GM12878 (cell line): ENCODE measurements around the gene ASTN1. TPM values are rescaled to one million over a fixed set of nuclear protein-coding genes. Genes with fewer than 3 reads are reported as not detected.

Source experiments
- ATAC-seq: fragments of 200-7000 bp; cut with Tn5 transposase; 3 replicates; pipeline ENCODE4 v1.9.1; 2020; ENCODE audit warnings: mild to moderate bottlenecking, moderate library complexity
- BruUV-seq: library from RNA; stranded (reverse); fragments of 400-500 nt; replicated peaks from 2 replicates; lab custom pipeline; 2021; lab: Mats Ljungman, UMichigan
- CTCF ChIA-PET: fragments of 300-600 bp; sonication (Branson Sonifier 250); formaldehyde crosslinking; extraction: SDS; loops from one replicate; lab custom pipeline; 2021; ENCODE audit warnings: inconsistent platforms; lab: Yijun Ruan, JAX
- POLR2A ChIA-PET: fragments of 350-600 bp; formaldehyde crosslinking; extraction: SDS; loops from one replicate; lab custom pipeline; 2021; ENCODE audit warnings: inconsistent platforms; lab: Charles Lee
- RAD21 ChIA-PET: fragments of 300-600 bp; sonication (Branson Sonifier 250); formaldehyde crosslinking; loops from one replicate; lab custom pipeline; 2023; ENCODE audit warnings: antibody characterized with exemption; ENCODE audit not compliant: unreplicated experiment; lab: Charles Lee
- SMC1A ChIA-PET: fragments of 300-600 bp; sonication (Branson Sonifier 250); formaldehyde crosslinking; loops from one replicate; lab custom pipeline; 2023; ENCODE audit not compliant: unreplicated experiment, uncharacterized antibody; lab: Charles Lee
- DNase-seq: peaks from one replicate; pipeline ENCODE4 v3.0.0-alpha.2; 2011; ENCODE audit warnings: low read depth, low spot score
- FAIRE-seq: peaks from 3 replicates; lab custom pipeline; 2011; peaks lifted over from hg19 to GRCh38; lab: Jason Lieb, UNC
- H2AFZ ChIP-seq: 2 replicates; pipeline ENCODE4 v1.6.0; 2011; ENCODE audit warnings: low read depth, low read length, control low read depth; ENCODE audit not compliant: control insufficient read depth
- H3K27ac ChIP-seq: 2 replicates; pipeline ENCODE4 v1.5.1; 2011; ENCODE audit warnings: control low read depth; ENCODE audit not compliant: control insufficient read depth, insufficient read depth
- H3K27me3 ChIP-seq, 2 experiments: replicated peaks in 1 of 2; 2 replicates each; pipeline versions ENCODE4 v1.6.0 to v1.6.1; 2011; ENCODE audit warnings: low read length in 1 of 2; ENCODE audit not compliant: control insufficient read depth in 2 of 2, insufficient read depth in 2 of 2
- H3K36me3 ChIP-seq, 2 experiments: 2 replicates each; pipeline ENCODE4 v1.5.1; 2011; ENCODE audit warnings: low read length in 1 of 2; ENCODE audit not compliant: control insufficient read depth in 2 of 2, insufficient read depth in 2 of 2
- H3K4me1 ChIP-seq: 2 replicates; pipeline ENCODE4 v1.6.1; 2011; ENCODE audit warnings: mild to moderate bottlenecking, low read length, moderate library complexity, mixed read lengths; ENCODE audit not compliant: control insufficient read depth, insufficient read depth
- H3K4me2 ChIP-seq: 2 replicates; pipeline ENCODE4 v1.6.0; 2011; ENCODE audit warnings: control low read depth; ENCODE audit not compliant: control insufficient read depth, insufficient read depth
- H3K4me3 ChIP-seq: fragments of 200-600 bp; sonication (generic); 2 replicates; pipeline ENCODE4 v1.5.1; 2016
- H3K79me2 ChIP-seq: 2 replicates; pipeline ENCODE4 v1.6.0; 2011; ENCODE audit warnings: low read length; ENCODE audit not compliant: control insufficient read depth, insufficient read depth
- H3K9ac ChIP-seq: 2 replicates; pipeline ENCODE4 v1.8.0; 2011; ENCODE audit warnings: low read length, control low read depth, mixed read lengths; ENCODE audit not compliant: control insufficient read depth, insufficient read depth
- H3K9me3 ChIP-seq: replicated peaks from 3 replicates; pipeline ENCODE4 v1.5.1; 2011; ENCODE audit warnings: mild to moderate bottlenecking, low read length; ENCODE audit not compliant: control insufficient read depth, insufficient read depth
- H4K20me1 ChIP-seq: 2 replicates; pipeline ENCODE4 v1.6.0; 2011; ENCODE audit not compliant: control insufficient read depth, insufficient read depth
- EGR1 ChIP-seq, 2 experiments: IDR thresholded peaks; 1 replicate in 1 of 2; 2 replicates in 1 of 2; pipeline ENCODE4 v1.6.1; 2011 to 2012; ENCODE audit warnings: low read depth in 2 of 2, low read length in 2 of 2, borderline replicate concordance in 1 of 2, mild to moderate bottlenecking in 1 of 2, moderate library complexity in 1 of 2
- IKZF1 ChIP-seq: fragments of 450-650 bp; conservative IDR thresholded peaks from 2 replicates; pipeline ENCODE4 v1.6.1; 2017; ENCODE audit warnings: antibody characterized with exemption, mild to moderate bottlenecking
- MYC ChIP-seq: IDR thresholded peaks from 2 replicates; pipeline ENCODE4 v1.6.1; 2011; ENCODE audit warnings: mild to moderate bottlenecking, low read length, moderate library complexity, inconsistent platforms; ENCODE audit not compliant: insufficient read depth, insufficient replicate concordance, insufficient read length, severe bottlenecking
- NFXL1 ChIP-seq: fragments of 450-650 bp; IDR thresholded peaks from 2 replicates; pipeline ENCODE4 v1.6.1; 2017; ENCODE audit warnings: antibody characterized with exemption, mild to moderate bottlenecking, borderline replicate concordance
- NRF1 ChIP-seq: conservative IDR thresholded peaks from 2 replicates; pipeline ENCODE4 v1.6.1; 2011; ENCODE audit warnings: mild to moderate bottlenecking, low read depth, low read length, improper control_type of control experiment
- PAX8 ChIP-seq: fragments of 450-650 bp; IDR thresholded peaks from 2 replicates; pipeline ENCODE4 v1.6.1; 2017; ENCODE audit warnings: mild to moderate bottlenecking, moderate library complexity
- RAD21 ChIP-seq: IDR thresholded peaks from 2 replicates; pipeline ENCODE4 v1.6.1; 2011; ENCODE audit warnings: mild to moderate bottlenecking, low read depth, low read length, moderate library complexity; ENCODE audit not compliant: insufficient read depth
- SIX5 ChIP-seq: IDR thresholded peaks from 2 replicates; pipeline ENCODE4 v1.6.1; 2011; ENCODE audit warnings: mild to moderate bottlenecking, low read depth, low read length, moderate library complexity; ENCODE audit not compliant: severe bottlenecking
- SMC3 ChIP-seq: IDR thresholded peaks from 2 replicates; pipeline ENCODE4 v1.6.1; 2011; ENCODE audit warnings: low read length, improper control_type of control experiment, borderline replicate concordance
- WGBS: methylation state at CpG from one replicate; pipeline ENCODE4 v1.1.6; 2016; ENCODE audit warnings: low lambda C conversion rate; ENCODE audit not compliant: insufficient replicate concordance, insufficient coverage; ENCODE audit errors: missing lambda C conversion rate; 5-methylcytosine and 5-hydroxymethylcytosine counted together
- in situ Hi-C: fragments of 300-500 bp; cut with MboI; formaldehyde crosslinking; loops from 9 replicates; pipeline ENCODE4 v1.14.3; 2018; ENCODE audit warnings: mixed read lengths
- intact Hi-C: fragments of 100-400 bp; cut with micrococcal nuclease; formaldehyde crosslinking; loops from one replicate; pipeline ENCODE4 v1.14.2; 2022; ENCODE audit not compliant: unreplicated experiment
- polyA plus RNA-seq, 11 experiments: library from polyadenylated mRNA; depleted of rRNA in 4 of 11; unstranded in 6 of 11; stranded (reverse) in 5 of 11; fragments of >200 nt; fragmentation: Nextera tagmentation in 4 of 11; fragmentation: Illumina TruSeq in 1 of 11; extraction: Ambion mirVana in 4 of 11; extraction: Trizol in 1 of 11; gene quantifications; 1 replicate in 1 of 11; 2 replicates in 10 of 11; pipeline versions ENCODE4 v1.2.1 to v1.2.3, GENCODE V29; 2011 to 2016; ENCODE audit warnings: inconsistent platforms in 2 of 11, missing spikeins in 2 of 11, low read depth in 1 of 11
- total RNA-seq, 4 experiments: library from RNA; depleted of rRNA in 3 of 4; stranded (reverse); fragments of >200 nt in 3 of 4; fragmentation: Illumina TruSeq in 1 of 4; extraction: Trizol in 1 of 4; gene quantifications; 2 replicates each; pipeline versions ENCODE4 v1.2.1 to v1.2.3, GENCODE V29; 2013 to 2021
- TF ChIP-seq, protein P1 (sequence below): fragments of 450-650 bp; conservative IDR thresholded peaks from 2 replicates; pipeline ENCODE4 v1.6.1; 2017; ENCODE audit warnings: mild to moderate bottlenecking, moderate library complexity
- TF ChIP-seq, protein P2 (sequence below), 3 experiments: IDR thresholded peaks in 2 of 3; conservative IDR thresholded peaks in 1 of 3; 2 replicates each; pipeline ENCODE4 v1.5.1; 2011; ENCODE audit warnings: low read depth in 3 of 3, low read length in 3 of 3, mild to moderate bottlenecking in 3 of 3, control low read depth in 2 of 3, moderate library complexity in 2 of 3, inconsistent platforms in 1 of 3, mixed read lengths in 1 of 3; ENCODE audit not compliant: control insufficient read depth in 2 of 3, insufficient read depth in 1 of 3; ENCODE audit errors: extremely low read depth in 1 of 3
- TF ChIP-seq, protein P3 (sequence below): fragments of 450-650 bp; IDR thresholded peaks from 2 replicates; pipeline ENCODE4 v1.6.1; 2017; ENCODE audit warnings: borderline replicate concordance

ASTN1 gene
- total and polyA plus RNA-seq, 10 of the 15 experiments (the other 5 are each of a cell fraction or from before 2014, with no cell fraction given): 0.04 TPM; not detected in 9

DNA sequence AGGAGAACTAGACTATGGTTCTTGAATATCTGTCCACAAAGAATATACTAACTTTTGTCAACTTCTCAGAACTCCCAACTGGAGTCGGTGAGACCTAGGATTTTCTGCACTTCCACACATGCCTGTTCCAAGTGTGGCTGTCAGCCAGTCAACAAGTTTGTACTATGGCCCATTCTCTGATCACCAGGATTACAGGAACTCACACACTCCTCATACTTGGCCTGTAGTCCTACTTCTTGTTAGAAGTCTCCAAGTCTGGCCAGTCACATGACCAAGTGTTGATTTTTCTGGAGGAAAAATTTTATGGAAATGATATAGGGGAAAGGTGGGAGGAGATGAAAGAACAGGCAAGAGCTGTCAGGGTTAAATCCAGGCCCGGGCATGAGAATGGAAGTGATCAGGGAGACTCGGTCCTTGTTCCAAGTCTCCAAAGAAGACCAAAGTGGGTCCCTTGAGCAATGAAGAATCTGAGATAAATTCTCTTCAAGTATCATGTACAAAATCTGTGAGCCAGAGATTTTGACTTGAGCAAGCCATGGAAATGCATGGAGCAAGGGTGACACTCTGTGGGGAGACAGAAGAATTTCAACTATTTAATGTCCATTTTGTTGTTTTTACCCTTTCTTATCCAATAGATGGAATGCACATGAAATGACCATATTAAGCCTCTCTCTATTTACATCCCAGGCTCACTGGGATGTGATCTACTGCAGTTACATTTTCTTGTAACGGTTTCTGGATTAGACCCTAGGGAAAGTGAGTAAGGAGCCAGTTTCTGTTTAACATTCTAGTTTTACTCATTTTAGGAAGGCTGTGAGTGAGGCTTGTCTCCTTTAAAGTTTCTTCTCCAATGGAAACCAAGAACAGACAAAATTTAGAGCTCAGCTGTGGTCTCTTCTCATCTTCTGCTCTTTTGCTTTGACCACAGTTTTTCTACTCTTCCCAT lies 320.9 kb downstream of the ASTN1 start:
- Histone ChIP-seq H3K4me3 (no peak overlapping the region), H3K27me3 (0 out of 4 replicates have a peak, but pooled peaks cover 0 to 2% of the 10 kb centered on the region in 2 experiments), H3K9ac (no peak overlapping the region), H3K9me3 (no peaks in the 10 kb centered on the region), H4K20me1 (no peaks in the 10 kb centered on the region), H3K4me1 (no peaks in the 10 kb centered on the region), H2AFZ (no peak overlapping the region), H3K79me2 (no peaks in the 10 kb centered on the region), H3K4me2 (no peak overlapping the region), H3K36me3 (no peaks in the 10 kb centered on the region), H3K27ac (no peak overlapping the region)
- in situ Hi-C loops (no loop called here), intact Hi-C loops (loop anchor here (1.0 to 2.0 kb wide), 2 partner anchors 283 to 468 kb away; no protein-coding TSS in a partner anchor)
- 15% methylated on average over 4 of the region's 4 CpGs for WGBS
- DNase-seq (no peak), ATAC-seq (no peak), FAIRE-seq (no peak)
- ChIA-PET POLR2A (no interaction called here), SMC1A (interaction anchor here (1.5 kb wide), 1 partner anchor 284 kb away, joined by 3 read pairs; no protein-coding TSS in a partner anchor), RAD21 (interaction anchor here (0.8 kb wide), 1 partner anchor 283 kb away, joined by 4 read pairs; no protein-coding TSS in a partner anchor), CTCF (no interaction called here)
- BruUV-seq: no TSS peak
- TF ChIP-seq, protein P1, sequence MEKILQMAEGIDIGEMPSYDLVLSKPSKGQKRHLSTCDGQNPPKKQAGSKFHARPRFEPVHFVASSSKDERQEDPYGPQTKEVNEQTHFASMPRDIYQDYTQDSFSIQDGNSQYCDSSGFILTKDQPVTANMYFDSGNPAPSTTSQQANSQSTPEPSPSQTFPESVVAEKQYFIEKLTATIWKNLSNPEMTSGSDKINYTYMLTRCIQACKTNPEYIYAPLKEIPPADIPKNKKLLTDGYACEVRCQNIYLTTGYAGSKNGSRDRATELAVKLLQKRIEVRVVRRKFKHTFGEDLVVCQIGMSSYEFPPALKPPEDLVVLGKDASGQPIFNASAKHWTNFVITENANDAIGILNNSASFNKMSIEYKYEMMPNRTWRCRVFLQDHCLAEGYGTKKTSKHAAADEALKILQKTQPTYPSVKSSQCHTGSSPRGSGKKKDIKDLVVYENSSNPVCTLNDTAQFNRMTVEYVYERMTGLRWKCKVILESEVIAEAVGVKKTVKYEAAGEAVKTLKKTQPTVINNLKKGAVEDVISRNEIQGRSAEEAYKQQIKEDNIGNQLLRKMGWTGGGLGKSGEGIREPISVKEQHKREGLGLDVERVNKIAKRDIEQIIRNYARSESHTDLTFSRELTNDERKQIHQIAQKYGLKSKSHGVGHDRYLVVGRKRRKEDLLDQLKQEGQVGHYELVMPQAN: no peak
- TF ChIP-seq, protein P2, sequence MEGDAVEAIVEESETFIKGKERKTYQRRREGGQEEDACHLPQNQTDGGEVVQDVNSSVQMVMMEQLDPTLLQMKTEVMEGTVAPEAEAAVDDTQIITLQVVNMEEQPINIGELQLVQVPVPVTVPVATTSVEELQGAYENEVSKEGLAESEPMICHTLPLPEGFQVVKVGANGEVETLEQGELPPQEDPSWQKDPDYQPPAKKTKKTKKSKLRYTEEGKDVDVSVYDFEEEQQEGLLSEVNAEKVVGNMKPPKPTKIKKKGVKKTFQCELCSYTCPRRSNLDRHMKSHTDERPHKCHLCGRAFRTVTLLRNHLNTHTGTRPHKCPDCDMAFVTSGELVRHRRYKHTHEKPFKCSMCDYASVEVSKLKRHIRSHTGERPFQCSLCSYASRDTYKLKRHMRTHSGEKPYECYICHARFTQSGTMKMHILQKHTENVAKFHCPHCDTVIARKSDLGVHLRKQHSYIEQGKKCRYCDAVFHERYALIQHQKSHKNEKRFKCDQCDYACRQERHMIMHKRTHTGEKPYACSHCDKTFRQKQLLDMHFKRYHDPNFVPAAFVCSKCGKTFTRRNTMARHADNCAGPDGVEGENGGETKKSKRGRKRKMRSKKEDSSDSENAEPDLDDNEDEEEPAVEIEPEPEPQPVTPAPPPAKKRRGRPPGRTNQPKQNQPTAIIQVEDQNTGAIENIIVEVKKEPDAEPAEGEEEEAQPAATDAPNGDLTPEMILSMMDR (IDR thresholded peaks at IDR 0.05 in 2 of 3, conservative IDR thresholded peaks at IDR 0.05 in 1 of 3; ENCODE audit: control insufficient read depth in 2 of 3, extremely low read depth in 1 of 3, insufficient read depth in 1 of 3, low read depth in 3 of 3, low read length in 3 of 3): peak; percentile 19 to 48 (median 35); a peak in 4 of 6 replicates
- peak; percentile 31; the same call in 1 of the 2 replicates for TF ChIP-seq SMC3
- TF ChIP-seq RAD21: peak; percentile 64
- TF ChIP-seq, protein P3, sequence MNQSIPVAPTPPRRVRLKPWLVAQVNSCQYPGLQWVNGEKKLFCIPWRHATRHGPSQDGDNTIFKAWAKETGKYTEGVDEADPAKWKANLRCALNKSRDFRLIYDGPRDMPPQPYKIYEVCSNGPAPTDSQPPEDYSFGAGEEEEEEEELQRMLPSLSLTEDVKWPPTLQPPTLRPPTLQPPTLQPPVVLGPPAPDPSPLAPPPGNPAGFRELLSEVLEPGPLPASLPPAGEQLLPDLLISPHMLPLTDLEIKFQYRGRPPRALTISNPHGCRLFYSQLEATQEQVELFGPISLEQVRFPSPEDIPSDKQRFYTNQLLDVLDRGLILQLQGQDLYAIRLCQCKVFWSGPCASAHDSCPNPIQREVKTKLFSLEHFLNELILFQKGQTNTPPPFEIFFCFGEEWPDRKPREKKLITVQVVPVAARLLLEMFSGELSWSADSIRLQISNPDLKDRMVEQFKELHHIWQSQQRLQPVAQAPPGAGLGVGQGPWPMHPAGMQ: no peak
- no peak for TF ChIP-seq EGR1 (IDR thresholded peaks at IDR 0.05; ENCODE audit: borderline replicate concordance in 1 of 2, low read depth in 2 of 2, low read length in 2 of 2)
- no peak for TF ChIP-seq SIX5
- no peak for TF ChIP-seq MYC
- no peak for TF ChIP-seq PAX8
- TF ChIP-seq IKZF1: no peak
- TF ChIP-seq NRF1: no peak
- no peak for TF ChIP-seq NFXL1
